Measurements from ENCODE around the gene C1orf105.

DNA sequence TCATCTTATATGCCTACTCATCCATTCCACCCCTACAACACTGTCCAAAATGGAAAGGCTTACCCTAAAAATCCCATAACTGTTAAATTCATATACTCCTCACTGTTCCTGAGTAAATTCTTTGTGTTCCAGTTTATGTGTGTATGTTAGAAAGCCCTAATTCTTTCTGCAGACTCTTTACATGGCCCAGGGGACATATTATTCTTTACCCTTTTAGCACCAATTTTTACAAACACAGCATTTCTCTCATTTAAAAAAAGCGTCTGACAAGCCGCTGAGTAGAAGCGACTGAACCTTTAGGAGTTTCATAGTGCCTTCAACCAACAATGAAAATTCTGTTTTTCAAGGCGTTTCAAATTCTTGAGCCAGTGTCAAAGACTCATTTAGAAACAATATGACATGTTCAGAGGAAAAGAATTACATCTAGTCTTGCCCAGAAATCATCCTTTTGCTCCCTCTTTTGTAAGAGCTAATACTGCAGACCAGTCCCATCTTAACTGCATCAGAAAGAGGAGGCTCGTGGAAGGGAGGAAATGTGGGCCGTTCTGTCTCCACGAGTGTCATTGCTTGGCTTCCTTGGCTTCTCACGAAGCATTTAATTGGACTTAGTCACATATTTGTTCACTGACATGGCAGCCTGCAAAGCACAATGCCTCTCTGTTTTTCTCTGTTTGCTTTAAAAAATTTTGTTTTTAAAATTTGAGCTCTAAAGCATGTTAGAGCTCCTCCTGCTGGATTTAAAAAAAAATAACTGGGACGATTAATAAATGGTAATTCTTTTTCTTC, 21.3 kb upstream of the C1orf105 start:
- TF ChIP-seq, protein P1, sequence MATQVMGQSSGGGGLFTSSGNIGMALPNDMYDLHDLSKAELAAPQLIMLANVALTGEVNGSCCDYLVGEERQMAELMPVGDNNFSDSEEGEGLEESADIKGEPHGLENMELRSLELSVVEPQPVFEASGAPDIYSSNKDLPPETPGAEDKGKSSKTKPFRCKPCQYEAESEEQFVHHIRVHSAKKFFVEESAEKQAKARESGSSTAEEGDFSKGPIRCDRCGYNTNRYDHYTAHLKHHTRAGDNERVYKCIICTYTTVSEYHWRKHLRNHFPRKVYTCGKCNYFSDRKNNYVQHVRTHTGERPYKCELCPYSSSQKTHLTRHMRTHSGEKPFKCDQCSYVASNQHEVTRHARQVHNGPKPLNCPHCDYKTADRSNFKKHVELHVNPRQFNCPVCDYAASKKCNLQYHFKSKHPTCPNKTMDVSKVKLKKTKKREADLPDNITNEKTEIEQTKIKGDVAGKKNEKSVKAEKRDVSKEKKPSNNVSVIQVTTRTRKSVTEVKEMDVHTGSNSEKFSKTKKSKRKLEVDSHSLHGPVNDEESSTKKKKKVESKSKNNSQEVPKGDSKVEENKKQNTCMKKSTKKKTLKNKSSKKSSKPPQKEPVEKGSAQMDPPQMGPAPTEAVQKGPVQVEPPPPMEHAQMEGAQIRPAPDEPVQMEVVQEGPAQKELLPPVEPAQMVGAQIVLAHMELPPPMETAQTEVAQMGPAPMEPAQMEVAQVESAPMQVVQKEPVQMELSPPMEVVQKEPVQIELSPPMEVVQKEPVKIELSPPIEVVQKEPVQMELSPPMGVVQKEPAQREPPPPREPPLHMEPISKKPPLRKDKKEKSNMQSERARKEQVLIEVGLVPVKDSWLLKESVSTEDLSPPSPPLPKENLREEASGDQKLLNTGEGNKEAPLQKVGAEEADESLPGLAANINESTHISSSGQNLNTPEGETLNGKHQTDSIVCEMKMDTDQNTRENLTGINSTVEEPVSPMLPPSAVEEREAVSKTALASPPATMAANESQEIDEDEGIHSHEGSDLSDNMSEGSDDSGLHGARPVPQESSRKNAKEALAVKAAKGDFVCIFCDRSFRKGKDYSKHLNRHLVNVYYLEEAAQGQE (IDR thresholded peaks at IDR 0.05; ENCODE audit: unreplicated experiment) = no peak
- TF ChIP-seq, protein P2, sequence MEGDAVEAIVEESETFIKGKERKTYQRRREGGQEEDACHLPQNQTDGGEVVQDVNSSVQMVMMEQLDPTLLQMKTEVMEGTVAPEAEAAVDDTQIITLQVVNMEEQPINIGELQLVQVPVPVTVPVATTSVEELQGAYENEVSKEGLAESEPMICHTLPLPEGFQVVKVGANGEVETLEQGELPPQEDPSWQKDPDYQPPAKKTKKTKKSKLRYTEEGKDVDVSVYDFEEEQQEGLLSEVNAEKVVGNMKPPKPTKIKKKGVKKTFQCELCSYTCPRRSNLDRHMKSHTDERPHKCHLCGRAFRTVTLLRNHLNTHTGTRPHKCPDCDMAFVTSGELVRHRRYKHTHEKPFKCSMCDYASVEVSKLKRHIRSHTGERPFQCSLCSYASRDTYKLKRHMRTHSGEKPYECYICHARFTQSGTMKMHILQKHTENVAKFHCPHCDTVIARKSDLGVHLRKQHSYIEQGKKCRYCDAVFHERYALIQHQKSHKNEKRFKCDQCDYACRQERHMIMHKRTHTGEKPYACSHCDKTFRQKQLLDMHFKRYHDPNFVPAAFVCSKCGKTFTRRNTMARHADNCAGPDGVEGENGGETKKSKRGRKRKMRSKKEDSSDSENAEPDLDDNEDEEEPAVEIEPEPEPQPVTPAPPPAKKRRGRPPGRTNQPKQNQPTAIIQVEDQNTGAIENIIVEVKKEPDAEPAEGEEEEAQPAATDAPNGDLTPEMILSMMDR (conservative IDR thresholded peaks at IDR 0.05; ENCODE audit: low read depth in 2 of 2) = peak; percentile 49 to 83
- TF ChIP-seq EZH2 (IDR thresholded peaks at IDR 0.05; ENCODE audit: low read depth, unreplicated experiment) = no peak
- TF ChIP-seq POLR2AphosphoS5 (IDR thresholded peaks at IDR 0.05; ENCODE audit: low read depth) = no peak
- no peak for TF ChIP-seq JUNB (IDR thresholded peaks at IDR 0.05; ENCODE audit: unreplicated experiment)
- no peak for TF ChIP-seq ZNF114 (CRISPR knock-in tag; IDR thresholded peaks at IDR 0.05)
